Measurements from ENCODE around the gene UCKL1.

DNA sequence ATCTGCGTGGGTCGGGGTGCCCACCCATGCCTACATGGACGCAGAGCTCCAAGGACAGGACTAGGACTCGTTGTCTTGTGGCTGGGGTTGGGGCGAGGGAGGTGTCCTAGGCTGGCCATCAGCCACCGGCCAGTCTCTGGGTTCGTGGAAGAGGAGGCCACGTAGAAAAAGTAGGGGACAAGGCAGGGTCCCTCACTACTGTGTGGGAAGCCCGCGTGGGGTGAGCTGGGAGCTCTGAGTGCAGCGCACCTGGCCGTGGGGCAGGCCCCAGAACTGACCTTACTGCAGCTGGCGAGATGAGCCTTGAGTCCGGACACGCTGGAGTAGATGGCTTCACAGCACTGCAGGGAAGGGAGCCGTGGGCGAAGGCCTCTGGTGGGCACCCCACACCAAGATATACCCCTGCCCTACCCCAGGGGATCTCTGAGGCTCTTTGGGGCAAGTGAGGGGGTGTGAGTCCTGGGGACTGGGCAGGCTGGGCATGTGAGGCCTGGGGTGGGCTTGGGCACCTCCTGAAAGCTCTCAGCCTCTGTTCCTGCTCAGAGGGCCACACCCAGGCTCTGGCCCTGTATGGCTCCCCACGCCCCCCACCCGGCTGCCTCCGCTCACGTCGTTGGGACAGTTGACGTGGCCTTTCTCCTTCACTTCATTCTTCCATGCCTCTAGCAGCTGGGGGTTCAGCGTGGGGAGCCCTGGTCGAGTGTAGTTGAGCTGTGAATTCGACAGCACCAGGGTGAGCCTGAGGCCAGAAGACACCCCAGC lies 5.6 kb upstream of the UCKL1 start:
- TF ChIP-seq CTCF (IDR thresholded peaks at IDR 0.05) (no peak), POLR2A (IDR thresholded peaks at IDR 0.05) (no peak), EP300 (IDR thresholded peaks at IDR 0.05) (no peak)
